Prostate gland (tissue), 2 donors: ENCODE measurements around the gene SRXN1.

Source experiments
- POLR2A ChIP-seq: fragments of 450-650 bp; IDR thresholded peaks from one replicate; pipeline ENCODE4 v1.6.1; 2016; ENCODE audit warnings: antibody characterized with exemption, mild to moderate bottlenecking
- TF ChIP-seq, protein P1 (sequence below), 4 experiments: fragments of 200-600 bp in 2 of 4; fragments of 450-650 bp in 2 of 4; sonication (generic) in 2 of 4; IDR thresholded peaks; 1 replicate in 3 of 4; 2 replicates in 1 of 4; pipeline ENCODE4 v1.5.1; 2016 to 2019; ENCODE audit warnings: antibody characterized with exemption in 4 of 4, mild to moderate bottlenecking in 2 of 4, moderate library complexity in 2 of 4

DNA sequence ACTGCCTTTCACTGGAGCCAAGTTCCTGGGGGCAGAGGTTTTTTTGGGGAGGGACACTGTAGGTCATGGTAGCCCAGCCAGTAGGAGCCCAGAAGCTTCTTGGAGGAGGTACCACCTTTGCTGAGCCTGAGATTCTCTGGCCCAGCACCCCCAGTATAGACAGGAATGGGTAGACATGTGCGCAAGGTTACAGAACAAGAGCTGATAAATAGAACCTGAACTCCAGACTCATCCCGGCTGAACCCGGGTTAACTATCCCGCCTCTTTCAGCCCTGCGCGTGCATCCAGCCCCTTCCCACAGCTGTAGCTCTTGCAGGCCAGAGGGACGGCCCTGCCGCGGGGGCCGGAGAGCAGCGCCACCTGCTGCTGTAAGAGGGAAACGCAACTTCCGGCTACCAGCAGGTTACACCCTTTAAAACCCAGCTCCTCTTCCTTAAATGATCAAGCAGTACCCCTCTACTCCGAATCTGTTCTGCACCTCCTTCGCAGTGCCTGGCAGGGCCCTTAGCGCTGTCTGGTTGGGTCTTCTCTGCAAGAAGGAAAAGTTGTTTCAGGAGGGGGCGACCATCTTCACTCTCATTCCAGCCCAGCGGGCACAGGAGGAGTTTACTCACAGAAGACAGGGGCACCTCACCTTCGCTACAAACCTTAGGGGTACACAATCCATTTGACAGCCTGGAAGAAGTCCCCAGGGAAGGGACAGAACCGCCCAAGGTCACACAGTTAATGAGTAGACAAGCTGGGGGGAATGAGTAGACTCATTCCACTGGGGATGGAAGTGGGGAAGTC, 7.5 kb downstream of the SRXN1 start:
- TF ChIP-seq, protein P1, sequence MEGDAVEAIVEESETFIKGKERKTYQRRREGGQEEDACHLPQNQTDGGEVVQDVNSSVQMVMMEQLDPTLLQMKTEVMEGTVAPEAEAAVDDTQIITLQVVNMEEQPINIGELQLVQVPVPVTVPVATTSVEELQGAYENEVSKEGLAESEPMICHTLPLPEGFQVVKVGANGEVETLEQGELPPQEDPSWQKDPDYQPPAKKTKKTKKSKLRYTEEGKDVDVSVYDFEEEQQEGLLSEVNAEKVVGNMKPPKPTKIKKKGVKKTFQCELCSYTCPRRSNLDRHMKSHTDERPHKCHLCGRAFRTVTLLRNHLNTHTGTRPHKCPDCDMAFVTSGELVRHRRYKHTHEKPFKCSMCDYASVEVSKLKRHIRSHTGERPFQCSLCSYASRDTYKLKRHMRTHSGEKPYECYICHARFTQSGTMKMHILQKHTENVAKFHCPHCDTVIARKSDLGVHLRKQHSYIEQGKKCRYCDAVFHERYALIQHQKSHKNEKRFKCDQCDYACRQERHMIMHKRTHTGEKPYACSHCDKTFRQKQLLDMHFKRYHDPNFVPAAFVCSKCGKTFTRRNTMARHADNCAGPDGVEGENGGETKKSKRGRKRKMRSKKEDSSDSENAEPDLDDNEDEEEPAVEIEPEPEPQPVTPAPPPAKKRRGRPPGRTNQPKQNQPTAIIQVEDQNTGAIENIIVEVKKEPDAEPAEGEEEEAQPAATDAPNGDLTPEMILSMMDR (IDR thresholded peaks at IDR 0.05) = peak; percentile 67 to 85 (median 84)
- TF ChIP-seq POLR2A = no peak
